Right lobe of liver (tissue), 6 donors: ENCODE measurements around the gene PRELID2. TPM values are rescaled to one million over a fixed set of nuclear protein-coding genes. Genes with fewer than 3 reads are reported as not detected.

Experiments used
- ATAC-seq, 4 donors: fragments of 200-7000 bp; cut with Tn5 transposase; one replicate each; pipeline ENCODE4 v1.9.1; 2020; ENCODE audit warnings: mild to moderate bottlenecking in 4 of 4, moderate library complexity in 4 of 4
- DNase-seq, 3 donors: peaks; one replicate each; pipeline ENCODE4 v3.0.0-alpha.2; 2020
- H3K27ac ChIP-seq, 3 donors: fragments of 200-600 bp; one replicate each; pipeline ENCODE4 v1.8.0; 2022
- H3K27me3 ChIP-seq, 2 donors: fragments of 200-600 bp; one replicate each; pipeline ENCODE4 v1.8.0; 2022
- H3K36me3 ChIP-seq, 4 donors: fragments of 200-600 bp; sonication (generic) in 1 of 4; one replicate each; pipeline versions ENCODE4 v1.5.1 to v1.8.0; 2017 to 2022; ENCODE audit warnings: control low read depth in 1 of 4
- H3K4me1 ChIP-seq, 4 donors: fragments of 200-600 bp; sonication (generic) in 1 of 4; one replicate each; pipeline versions ENCODE4 v1.5.1 to v1.8.0; 2017 to 2022; ENCODE audit warnings: control low read depth in 1 of 4
- H3K4me3 ChIP-seq, 3 donors: fragments of 200-600 bp; one replicate each; pipeline ENCODE4 v1.8.0; 2022
- H3K9me3 ChIP-seq, 4 donors: fragments of 200-600 bp; sonication (generic) in 1 of 4; one replicate each; pipeline versions ENCODE4 v1.5.1 to v1.8.0; 2017 to 2022; ENCODE audit warnings: control low read depth in 1 of 4
- POLR2A ChIP-seq: fragments of 450-650 bp; IDR thresholded peaks from one replicate; pipeline ENCODE4 v1.6.1; 2017; ENCODE audit warnings: antibody characterized with exemption, mild to moderate bottlenecking
- WGBS: methylation state at CpG from one replicate; pipeline ENCODE4 v1.1.6; 2018; ENCODE audit warnings: low coverage, low lambda C conversion rate; ENCODE audit not compliant: insufficient coverage; ENCODE audit errors: missing lambda C conversion rate; 5-methylcytosine and 5-hydroxymethylcytosine counted together
- intact Hi-C, 2 donors: fragments of 100-400 bp; cut with DNase I; formaldehyde crosslinking; loops; one replicate each; pipeline versions ENCODE4 v1.11.2 to v1.14.1; 2022
- total RNA-seq, 6 experiments: library from RNA; depleted of rRNA in 2 of 6; stranded (reverse); fragments of >200 nt in 2 of 6; fragmentation: NEBNext Ultra II Directional in 3 of 6; extraction: Animal tissue kit (Norgen Biotek cat#: 25700) in 3 of 6; gene quantifications; one replicate each; pipeline versions ENCODE4 v1.1.0 to v1.2.4, GENCODE V29; 2016 to 2023
- TF ChIP-seq, protein P1 (sequence below), 4 donors: fragments of 200-600 bp in 3 of 4; fragments of 450-650 bp in 1 of 4; IDR thresholded peaks; one replicate each; pipeline versions ENCODE4 v1.5.1 to v1.8.0; 2016 to 2022; ENCODE audit warnings: antibody characterized with exemption in 4 of 4, mild to moderate bottlenecking in 2 of 4
- donor health status: DM: no; HTN: yes; CAD: no.
- donor health status: DM: no; HTN: no; CAD: no.
- donor health status: DM: no; HTN: no; CAD: no.
- donor health status: DM: no; HTN: yes; CAD: no.
- donor health status: DM: no; HTN: yes; CAD: no.

PRELID2 gene
- total RNA-seq, 6 experiments from 2014 or later: 2.6 to 9.3 (median 4.1) TPM

DNA sequence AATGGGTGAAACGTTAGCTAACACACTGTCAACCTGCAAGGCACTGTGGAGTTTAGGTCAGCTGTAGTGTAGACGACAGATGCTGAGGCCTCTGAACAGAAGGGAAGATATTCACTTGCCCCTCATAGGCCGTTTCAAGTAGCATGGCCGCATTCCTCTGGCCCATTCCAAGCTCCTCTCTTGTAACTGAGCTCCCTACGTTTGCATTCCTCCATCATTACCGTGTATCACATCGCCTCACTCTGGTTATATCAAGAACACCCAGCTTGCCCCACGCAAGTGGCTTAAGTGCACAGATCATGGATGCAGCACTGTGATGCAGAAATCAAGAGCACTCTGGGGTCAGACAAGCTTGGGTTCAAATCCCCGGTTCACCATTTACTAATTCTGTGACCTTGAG, 43.3 kb downstream of the PRELID2 start:
- DNase-seq: no peak
- intact Hi-C loops: no loop called here
- Histone ChIP-seq H3K36me3 (no peaks in the 10 kb centered on the region), H3K27ac (no peak overlapping the region), H3K27me3 (no peaks in the 10 kb centered on the region), H3K9me3 (no peaks in the 10 kb centered on the region), H3K4me1 (no peaks in the 10 kb centered on the region), H3K4me3 (no peak overlapping the region)
- WGBS: 90% methylated on average over 7 of the region's 9 CpGs
- TF ChIP-seq POLR2A: no peak
- TF ChIP-seq, protein P1, sequence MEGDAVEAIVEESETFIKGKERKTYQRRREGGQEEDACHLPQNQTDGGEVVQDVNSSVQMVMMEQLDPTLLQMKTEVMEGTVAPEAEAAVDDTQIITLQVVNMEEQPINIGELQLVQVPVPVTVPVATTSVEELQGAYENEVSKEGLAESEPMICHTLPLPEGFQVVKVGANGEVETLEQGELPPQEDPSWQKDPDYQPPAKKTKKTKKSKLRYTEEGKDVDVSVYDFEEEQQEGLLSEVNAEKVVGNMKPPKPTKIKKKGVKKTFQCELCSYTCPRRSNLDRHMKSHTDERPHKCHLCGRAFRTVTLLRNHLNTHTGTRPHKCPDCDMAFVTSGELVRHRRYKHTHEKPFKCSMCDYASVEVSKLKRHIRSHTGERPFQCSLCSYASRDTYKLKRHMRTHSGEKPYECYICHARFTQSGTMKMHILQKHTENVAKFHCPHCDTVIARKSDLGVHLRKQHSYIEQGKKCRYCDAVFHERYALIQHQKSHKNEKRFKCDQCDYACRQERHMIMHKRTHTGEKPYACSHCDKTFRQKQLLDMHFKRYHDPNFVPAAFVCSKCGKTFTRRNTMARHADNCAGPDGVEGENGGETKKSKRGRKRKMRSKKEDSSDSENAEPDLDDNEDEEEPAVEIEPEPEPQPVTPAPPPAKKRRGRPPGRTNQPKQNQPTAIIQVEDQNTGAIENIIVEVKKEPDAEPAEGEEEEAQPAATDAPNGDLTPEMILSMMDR (IDR thresholded peaks at IDR 0.05): no peak
- no peak for ATAC-seq

DNA sequence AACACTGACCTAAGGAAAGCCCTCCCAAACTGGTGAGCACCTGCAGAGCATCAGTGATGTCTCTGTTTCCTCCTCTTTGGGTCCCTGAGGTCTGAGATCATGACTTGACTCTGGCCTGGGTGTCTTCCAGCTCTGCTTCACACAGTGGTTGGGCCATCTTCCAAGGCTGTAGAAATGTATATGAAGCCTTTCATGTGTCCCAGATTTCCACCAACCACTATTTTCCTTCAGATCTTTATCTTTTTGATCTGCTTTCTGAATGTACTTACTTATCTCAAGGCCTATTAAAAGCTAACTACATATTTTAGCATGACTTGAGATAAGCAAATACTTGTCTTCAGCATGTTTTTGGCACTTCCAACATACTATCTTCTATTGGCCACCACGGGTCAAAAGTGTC, 47.1 kb downstream of the PRELID2 start:
- 0% methylated on average over 1 of the region's 1 CpG for WGBS
- intact Hi-C loops: no loop called here
- Histone ChIP-seq H3K27me3 (no peaks in the 10 kb centered on the region), H3K9me3 (no peaks in the 10 kb centered on the region), H3K4me1 (no peaks in the 10 kb centered on the region), H3K27ac (no peak overlapping the region), H3K4me3 (no peak overlapping the region), H3K36me3 (no peaks in the 10 kb centered on the region)
- no peak for ATAC-seq
- no peak for TF ChIP-seq POLR2A
- TF ChIP-seq, protein P1 (IDR thresholded peaks at IDR 0.05): no peak
- DNase-seq: no peak

DNA sequence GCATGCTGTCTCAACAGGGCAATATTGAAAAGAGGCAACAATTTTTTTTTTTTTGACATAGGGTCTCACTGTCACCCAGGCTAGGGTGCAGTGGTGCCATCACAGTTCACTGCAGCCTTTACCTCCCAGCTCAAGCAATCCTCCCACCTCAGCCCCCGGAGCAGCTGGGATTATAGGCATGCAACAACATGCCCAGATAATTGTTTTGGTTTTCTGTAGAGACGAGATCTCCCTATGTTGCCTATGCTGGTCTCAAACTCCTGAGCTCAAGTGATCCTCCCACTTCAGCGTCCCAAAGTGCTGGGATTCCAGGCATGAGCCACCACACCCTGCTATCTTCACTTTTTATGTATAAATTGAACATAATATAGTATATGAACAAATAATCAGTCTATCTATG, 47.6 kb downstream of the PRELID2 start:
- DNase-seq (no peak), ATAC-seq (no peak)
- TF ChIP-seq, protein P1 (IDR thresholded peaks at IDR 0.05): no peak
- no peak for TF ChIP-seq POLR2A
- Histone ChIP-seq H3K4me3 (no peak overlapping the region), H3K36me3 (no peaks in the 10 kb centered on the region), H3K27me3 (no peaks in the 10 kb centered on the region), H3K4me1 (no peaks in the 10 kb centered on the region), H3K27ac (no peak overlapping the region), H3K9me3 (no peaks in the 10 kb centered on the region)
- WGBS: 87% methylated on average over 2 of the region's 3 CpGs
- intact Hi-C loops: no loop called here

DNA sequence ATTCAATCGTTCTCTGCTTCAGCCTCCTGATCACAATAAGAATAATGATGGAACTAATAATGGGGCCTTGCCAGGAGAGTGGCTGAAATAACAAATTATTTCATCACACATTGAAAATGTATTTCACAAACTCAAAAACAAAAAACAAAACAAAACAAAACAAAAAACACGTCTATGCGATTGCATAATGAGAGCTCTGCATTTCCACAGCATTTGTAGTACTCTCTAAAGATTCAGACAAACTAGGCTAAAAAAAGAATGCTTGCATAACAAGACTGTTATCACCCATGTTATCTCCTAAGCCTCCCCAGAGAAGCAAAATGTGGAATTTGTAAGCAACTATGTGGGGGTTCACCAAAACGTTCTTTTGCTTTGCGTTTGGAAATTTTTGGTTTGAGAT, 48.1 kb downstream of the PRELID2 start:
- DNase-seq: no peak
- no peak for TF ChIP-seq POLR2A
- TF ChIP-seq, protein P1 (IDR thresholded peaks at IDR 0.05): no peak
- Histone ChIP-seq H3K4me1 (no peaks in the 10 kb centered on the region), H3K27me3 (no peaks in the 10 kb centered on the region), H3K4me3 (no peak overlapping the region), H3K36me3 (no peaks in the 10 kb centered on the region), H3K9me3 (no peaks in the 10 kb centered on the region), H3K27ac (no peak overlapping the region)
- ATAC-seq: no peak
- WGBS: 40% methylated on average over 5 of the region's 5 CpGs
- intact Hi-C loops: no loop called here

DNA sequence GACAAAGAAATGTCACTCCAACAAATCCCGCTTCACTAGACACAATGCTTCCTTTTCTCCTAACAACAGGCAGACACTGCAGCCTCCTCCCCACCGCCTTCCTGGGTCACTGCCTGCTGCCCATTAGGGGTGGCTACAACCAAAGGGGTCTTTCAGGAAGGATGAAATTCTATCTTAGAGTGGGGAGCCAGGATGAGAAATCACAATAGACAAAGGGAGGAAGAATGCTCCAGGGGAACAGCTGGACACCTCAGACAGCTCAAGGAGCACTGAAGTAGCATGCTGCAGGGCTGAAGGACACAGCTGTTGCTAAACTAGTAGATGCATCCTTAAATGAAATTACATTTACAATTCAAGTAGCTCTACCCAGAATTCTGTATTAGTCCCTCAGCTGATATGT, 54.2 kb downstream of the PRELID2 start:
- ATAC-seq: no peak
- intact Hi-C loops: no loop called here
- no peak for DNase-seq
- no peaks in the 10 kb centered on the region for H3K27me3 ChIP-seq
- WGBS: 83% methylated on average over 1 of the region's 2 CpGs
- TF ChIP-seq, protein P1 (IDR thresholded peaks at IDR 0.05): no peak
- TF ChIP-seq POLR2A: no peak
- H3K4me3 ChIP-seq: no peak overlapping the region
- no peaks in the 10 kb centered on the region for H3K4me1 ChIP-seq
- no peaks in the 10 kb centered on the region for H3K36me3 ChIP-seq
- no peak overlapping the region for H3K27ac ChIP-seq
- H3K9me3 ChIP-seq: no peaks in the 10 kb centered on the region
